HS-27A (cell line): ENCODE data around the gene KRT33B.
A peak's percentile ranks its signal among the peaks of the same experiment; 100 is the strongest.

Experiments
- DNase-seq: peaks from one replicate; pipeline ENCODE4 v3.0.0-alpha.2; 2012; ENCODE audit warnings: low read depth, missing footprints

Gene KRT33B

DNA sequence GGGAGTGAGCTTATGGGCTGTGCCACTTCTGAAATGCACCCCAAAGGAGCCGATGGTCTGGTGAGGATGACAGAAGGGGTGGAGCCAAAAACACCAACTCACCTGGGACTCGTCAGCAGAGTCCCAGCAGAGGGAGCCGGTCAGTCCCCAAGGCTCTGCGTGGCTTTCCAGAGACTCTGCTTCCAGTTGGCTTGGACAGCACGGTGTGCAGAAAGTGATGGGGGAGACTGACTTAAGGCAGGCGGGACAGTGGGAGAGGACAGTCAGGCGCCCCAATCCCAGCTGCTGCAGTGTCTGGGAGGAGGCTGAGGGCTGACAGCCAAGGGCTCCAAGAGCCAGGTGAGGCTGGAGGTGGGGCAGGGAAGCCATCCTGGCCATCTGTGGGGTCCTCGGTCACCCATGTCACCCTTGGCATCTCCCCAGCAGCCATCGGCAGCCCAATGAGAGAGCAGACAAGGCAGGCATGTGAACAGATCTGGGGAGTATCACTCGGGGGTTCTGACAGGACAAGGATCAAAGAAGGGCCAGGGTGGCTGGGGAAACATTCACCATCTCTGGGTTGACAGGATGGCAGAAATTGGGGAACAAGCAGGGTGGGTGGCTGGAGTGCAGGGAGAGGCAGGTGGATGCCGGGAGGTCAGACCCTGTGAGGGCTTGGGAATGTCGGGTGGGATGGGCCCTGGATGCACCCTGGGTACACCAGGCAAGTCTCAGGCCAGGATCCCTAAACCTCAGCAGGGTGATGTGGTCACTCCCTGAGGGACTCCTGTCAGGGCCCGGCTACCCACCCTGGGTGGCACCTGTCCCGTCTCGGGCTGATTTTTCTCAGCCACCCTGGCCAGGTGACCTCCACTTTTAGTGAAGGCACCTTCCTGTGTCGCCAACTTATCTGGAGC, 45.2 kb downstream of the KRT33B start:
- DNase-seq = no peak

- no peak for DNase-seq
Observed at GRCh38 chr17:41322903-41323895, 46.4 kb downstream of the KRT33B start.

GRCh38 chr17:41322094-41322902, 47.3 kb downstream of the KRT33B start:
- DNase-seq = peak; percentile 30

DNA sequence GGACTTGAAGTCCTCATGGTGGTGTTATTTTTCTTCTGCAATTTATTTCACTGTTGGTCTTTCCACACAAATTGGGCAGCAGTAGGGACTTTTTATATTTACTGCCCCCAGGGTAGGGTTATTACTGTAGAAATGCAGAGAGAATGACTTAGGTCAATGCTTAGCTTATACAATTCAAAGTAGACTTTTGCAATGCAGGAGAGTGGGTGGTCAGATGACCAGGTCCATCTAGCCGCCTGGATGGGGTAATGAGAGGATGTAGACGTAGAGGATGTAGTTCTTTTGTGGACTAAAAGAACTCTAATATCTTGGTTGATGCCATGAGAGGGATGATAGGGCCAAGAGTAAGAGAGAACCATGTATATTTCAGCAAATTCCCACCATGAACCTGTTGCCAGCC, 51.4 kb downstream of the KRT33B start:
- DNase-seq = no peak

DNA sequence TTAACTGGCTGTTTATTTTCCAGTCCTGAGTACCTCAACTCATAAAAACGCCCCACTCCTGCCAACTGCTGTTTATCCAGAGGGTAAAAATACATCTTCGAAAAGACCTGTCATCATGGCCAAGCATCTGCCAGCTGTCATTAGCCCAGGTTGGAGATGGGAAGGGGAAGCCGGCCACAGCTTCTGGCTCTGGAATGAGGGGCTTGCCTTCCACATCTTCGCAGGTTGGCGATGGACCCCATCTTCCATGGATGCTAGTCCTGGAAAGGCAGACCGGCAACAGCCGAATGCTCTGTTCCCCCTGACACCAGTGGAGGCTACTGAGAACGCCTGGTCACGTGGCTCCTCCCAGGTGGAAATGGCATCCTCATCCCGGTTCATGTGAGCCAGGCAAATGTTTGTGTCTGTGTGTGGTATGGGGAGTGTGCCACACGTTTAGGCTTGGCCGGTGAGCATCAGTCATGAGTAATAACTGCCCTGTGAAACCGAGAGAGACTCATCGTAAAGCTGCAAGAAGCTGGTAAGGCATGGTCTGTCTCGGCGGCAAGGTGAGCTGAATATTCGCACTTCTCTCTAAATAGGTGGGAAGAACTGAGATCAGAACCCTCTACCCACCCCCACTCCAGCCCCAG, 53.7 kb downstream of the KRT33B start:
- DNase-seq = no peak

DNA sequence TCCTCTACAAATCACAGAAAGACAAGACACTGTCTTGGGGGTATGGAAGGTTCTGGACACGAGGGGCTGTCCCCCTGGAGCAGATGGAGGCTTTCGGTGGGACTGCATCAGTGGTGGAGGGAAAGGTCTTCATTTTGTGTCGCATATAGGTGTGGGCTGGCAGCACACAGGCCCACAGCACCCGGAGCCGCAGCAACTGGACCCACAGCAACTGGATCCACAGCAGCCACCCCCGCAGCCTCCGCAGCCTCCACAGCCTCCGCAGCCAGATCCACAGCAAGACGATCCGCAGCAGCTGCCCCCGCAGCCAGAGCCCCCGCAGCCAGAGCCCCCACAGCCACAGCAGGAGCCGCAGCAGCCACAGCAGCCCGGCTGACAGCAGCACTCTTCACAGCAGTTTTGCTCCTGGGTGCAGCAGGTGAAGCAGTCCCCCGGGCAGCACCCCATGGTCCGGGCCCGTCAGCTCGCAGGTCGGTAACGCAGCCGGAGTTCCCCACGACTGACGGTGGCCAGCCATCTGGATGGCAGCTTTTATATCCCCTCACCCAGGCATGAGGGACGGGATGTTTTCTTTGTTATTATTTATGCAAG, 54.3 kb downstream of the KRT33B start, which contains the start of gene KRTAP17-1:
Gene KRTAP17-1 (minus strand): TSS at position 507 of the 591 bp plus-strand sequence. CDS start 60 bp downstream, at position 447.
- no peak for DNase-seq
